ENCODE results near the gene MCM10. TPM values are rescaled to one million over a fixed set of nuclear protein-coding genes. Genes with fewer than 3 reads are reported as not detected.

MCM10 gene
- total and polyA plus RNA-seq, 2 donors (not counting 3 experiments of a cell fraction or from before 2014, with no cell fraction given): 3.3 to 31.6 TPM

- CTCF ChIA-PET: no interaction called here
- no peaks in the 10 kb centered on the region for H3K9me3 ChIP-seq (replicated peaks; ENCODE audit: control insufficient read depth, insufficient read depth, low read length)
- H3K36me3 ChIP-seq (ENCODE audit: control insufficient read depth in 2 of 2, extremely low read depth in 1 of 2, insufficient read depth in 2 of 2, low read length in 2 of 2): peaks cover 0 to 1% of the 10 kb centered on the region in 2 experiments
- no peaks in the 10 kb centered on the region for H4K20me1 ChIP-seq (replicated peaks; ENCODE audit: control insufficient read depth, extremely low read depth, insufficient read depth, low read length)
- no peaks in the 10 kb centered on the region for H3K79me2 ChIP-seq (ENCODE audit: control insufficient read depth, insufficient read depth, low read length)
- no TSS peak for BruUV-seq (replicated peaks)
- no peaks in the 10 kb centered on the region for H3K4me1 ChIP-seq (ENCODE audit: control insufficient read depth, extremely low read depth, insufficient read depth, low read length)
- no peak overlapping the region for H3K4me3 ChIP-seq (replicated peaks in 1 of 3; ENCODE audit: insufficient read depth in 1 of 3, low read depth in 1 of 3, low read length in 3 of 3)
- no peak for DNase-seq (ENCODE audit: low read depth, low spot score)
- no peak for FAIRE-seq
- TF ChIP-seq POLR2A (IDR thresholded peaks at IDR 0.05; ENCODE audit: low read depth, low read length) (no peak), EZH2 (IDR thresholded peaks at IDR 0.05; ENCODE audit: borderline replicate concordance, low read depth, low read length, severe bottlenecking) (no peak), JUN (IDR thresholded peaks at IDR 0.05; ENCODE audit: borderline replicate concordance, insufficient read depth, insufficient read length, low read depth) (no peak), FOS (IDR thresholded peaks at IDR 0.05; ENCODE audit: borderline replicate concordance, insufficient read depth, low read length) (no peak), POLR2AphosphoS5 (IDR thresholded peaks at IDR 0.05; ENCODE audit: insufficient read depth, low read depth, low read length) (no peak), GATA2 (IDR thresholded peaks at IDR 0.05; ENCODE audit: insufficient read depth, insufficient read length, low read depth, low read length) (no peak), MYC (IDR thresholded peaks at IDR 0.05; ENCODE audit: low read depth, low read length) (no peak)
- TF ChIP-seq, protein P1, sequence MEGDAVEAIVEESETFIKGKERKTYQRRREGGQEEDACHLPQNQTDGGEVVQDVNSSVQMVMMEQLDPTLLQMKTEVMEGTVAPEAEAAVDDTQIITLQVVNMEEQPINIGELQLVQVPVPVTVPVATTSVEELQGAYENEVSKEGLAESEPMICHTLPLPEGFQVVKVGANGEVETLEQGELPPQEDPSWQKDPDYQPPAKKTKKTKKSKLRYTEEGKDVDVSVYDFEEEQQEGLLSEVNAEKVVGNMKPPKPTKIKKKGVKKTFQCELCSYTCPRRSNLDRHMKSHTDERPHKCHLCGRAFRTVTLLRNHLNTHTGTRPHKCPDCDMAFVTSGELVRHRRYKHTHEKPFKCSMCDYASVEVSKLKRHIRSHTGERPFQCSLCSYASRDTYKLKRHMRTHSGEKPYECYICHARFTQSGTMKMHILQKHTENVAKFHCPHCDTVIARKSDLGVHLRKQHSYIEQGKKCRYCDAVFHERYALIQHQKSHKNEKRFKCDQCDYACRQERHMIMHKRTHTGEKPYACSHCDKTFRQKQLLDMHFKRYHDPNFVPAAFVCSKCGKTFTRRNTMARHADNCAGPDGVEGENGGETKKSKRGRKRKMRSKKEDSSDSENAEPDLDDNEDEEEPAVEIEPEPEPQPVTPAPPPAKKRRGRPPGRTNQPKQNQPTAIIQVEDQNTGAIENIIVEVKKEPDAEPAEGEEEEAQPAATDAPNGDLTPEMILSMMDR (IDR thresholded peaks at IDR 0.05; ENCODE audit: extremely low read depth in 1 of 2, insufficient read depth in 1 of 2, low read depth in 1 of 2, low read length in 2 of 2): no peak
- TF ChIP-seq, protein P2, sequence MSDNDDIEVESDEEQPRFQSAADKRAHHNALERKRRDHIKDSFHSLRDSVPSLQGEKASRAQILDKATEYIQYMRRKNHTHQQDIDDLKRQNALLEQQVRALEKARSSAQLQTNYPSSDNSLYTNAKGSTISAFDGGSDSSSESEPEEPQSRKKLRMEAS (IDR thresholded peaks at IDR 0.05; ENCODE audit: insufficient read depth, insufficient read length): no peak
- no peak overlapping the region for H3K4me2 ChIP-seq (ENCODE audit: insufficient read depth, low read length)
- POLR2A ChIA-PET: no interaction called here
- no peaks in the 10 kb centered on the region for H3K27me3 ChIP-seq (ENCODE audit: control insufficient read depth in 2 of 2, insufficient read depth in 2 of 2, low read length in 2 of 2)
- dilution Hi-C loops (cut with MboI; ENCODE audit: extremely low pct_ligation_motif_present, low sequenced_read_pairs): no loop called here
- no peak overlapping the region for H2AFZ ChIP-seq (ENCODE audit: low read depth, low read length)
- intact Hi-C loops (cut with micrococcal nuclease): no loop called here
- no peaks in the 10 kb centered on the region for H3K9me1 ChIP-seq (replicated peaks; ENCODE audit: control insufficient read depth, extremely low read depth, insufficient read depth, low read length)
- H3K27ac ChIP-seq (ENCODE audit: insufficient read depth, low read depth, low read length): no peak overlapping the region
- no peak overlapping the region for H3K9ac ChIP-seq (replicated peaks; ENCODE audit: extremely low read depth, insufficient read depth, low read length)
Measured at GRCh38 chr10:13213163-13213562, 51.8 kb downstream of the MCM10 start.

Data from endothelial cell of umbilical vein (primary cell).